OCI-LY7 (cell line): ENCODE measurements around the gene TMTC2.

Experiments
- EZH2phosphoT487 ChIP-seq: fragments of 200-600 bp; sonication (generic); IDR thresholded peaks from 2 replicates; pipeline ENCODE4 v1.6.1; 2018; ENCODE audit warnings: low read depth, borderline replicate concordance, mild to moderate bottlenecking, mixed run types, antibody characterized with exemption, low read length, moderate library complexity, mixed read lengths
- TF ChIP-seq, protein P1 (sequence below): fragments of 200-600 bp; sonication (generic); conservative IDR thresholded peaks from 2 replicates; pipeline ENCODE4 v1.5.1; 2014; ENCODE audit warnings: mild to moderate bottlenecking, antibody characterized with exemption, low read length, moderate library complexity, mixed read lengths

DNA sequence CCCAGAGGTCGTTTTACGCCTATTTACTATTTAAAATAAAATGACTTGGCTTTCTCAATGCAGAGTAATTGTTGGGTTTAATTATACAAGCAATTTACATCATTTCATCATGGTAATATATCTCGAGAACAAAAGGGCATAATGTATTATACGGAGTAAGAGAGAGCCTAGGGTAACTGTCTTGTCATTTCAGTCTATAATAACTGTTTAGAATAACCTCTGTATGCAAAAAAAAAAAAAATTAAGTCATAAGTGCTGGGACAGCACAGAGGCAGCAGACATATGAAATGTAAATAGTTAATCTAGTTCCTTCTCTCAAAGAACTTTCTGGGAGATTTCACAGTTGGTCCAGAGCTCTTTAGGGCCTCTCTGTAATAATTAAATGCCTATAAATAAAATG lies 284.9 kb downstream of the TMTC2 start:
- TF ChIP-seq, protein P1, sequence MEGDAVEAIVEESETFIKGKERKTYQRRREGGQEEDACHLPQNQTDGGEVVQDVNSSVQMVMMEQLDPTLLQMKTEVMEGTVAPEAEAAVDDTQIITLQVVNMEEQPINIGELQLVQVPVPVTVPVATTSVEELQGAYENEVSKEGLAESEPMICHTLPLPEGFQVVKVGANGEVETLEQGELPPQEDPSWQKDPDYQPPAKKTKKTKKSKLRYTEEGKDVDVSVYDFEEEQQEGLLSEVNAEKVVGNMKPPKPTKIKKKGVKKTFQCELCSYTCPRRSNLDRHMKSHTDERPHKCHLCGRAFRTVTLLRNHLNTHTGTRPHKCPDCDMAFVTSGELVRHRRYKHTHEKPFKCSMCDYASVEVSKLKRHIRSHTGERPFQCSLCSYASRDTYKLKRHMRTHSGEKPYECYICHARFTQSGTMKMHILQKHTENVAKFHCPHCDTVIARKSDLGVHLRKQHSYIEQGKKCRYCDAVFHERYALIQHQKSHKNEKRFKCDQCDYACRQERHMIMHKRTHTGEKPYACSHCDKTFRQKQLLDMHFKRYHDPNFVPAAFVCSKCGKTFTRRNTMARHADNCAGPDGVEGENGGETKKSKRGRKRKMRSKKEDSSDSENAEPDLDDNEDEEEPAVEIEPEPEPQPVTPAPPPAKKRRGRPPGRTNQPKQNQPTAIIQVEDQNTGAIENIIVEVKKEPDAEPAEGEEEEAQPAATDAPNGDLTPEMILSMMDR = no peak
- no peak for TF ChIP-seq EZH2phosphoT487
